GM12801 (cell line): ENCODE results near the gene PSORS1C1.

Experiments used
- CTCF ChIP-seq: IDR thresholded peaks from one replicate; pipeline ENCODE4 v1.5.1; 2011; ENCODE audit warnings: control low read depth; ENCODE audit not compliant: insufficient read length; ENCODE audit errors: extremely low read depth

Gene PSORS1C1

GRCh38 chr6:31186052-31186734 is 71.6 kb downstream of the PSORS1C1 start:
- no peak for TF ChIP-seq CTCF

- no peak for TF ChIP-seq CTCF
These were observed 73.2 kb downstream of the PSORS1C1 start for GRCh38 chr6:31187780-31188194.
